Liver (tissue), 3 donors: ENCODE data around the gene SEC31B.

ENCODE experiments used
- ATF3 ChIP-seq: IDR thresholded peaks from 2 replicates; pipeline ENCODE4 v1.6.1; 2016; ENCODE audit warnings: antibody characterized with exemption
- GABPA ChIP-seq, 2 donors: IDR thresholded peaks in 1 of 2; conservative IDR thresholded peaks in 1 of 2; 2 replicates each; pipeline ENCODE4 v1.6.1; 2016; ENCODE audit warnings: antibody characterized with exemption in 2 of 2, mild to moderate bottlenecking in 1 of 2, moderate library complexity in 1 of 2
- REST ChIP-seq: IDR thresholded peaks from 2 replicates; pipeline ENCODE4 v1.6.1; 2016; ENCODE audit warnings: antibody characterized with exemption, mild to moderate bottlenecking
- TF ChIP-seq, protein P1 (sequence below): fragments of 150-350 bp; IDR thresholded peaks from 2 replicates; pipeline ENCODE4 v1.5.1; 2017; ENCODE audit warnings: improper control_type of control experiment, low read depth, low read length; ENCODE audit not compliant: missing input control
- TF ChIP-seq, protein P2 (sequence below): IDR thresholded peaks from 2 replicates; pipeline ENCODE4 v1.6.1; 2016; ENCODE audit warnings: antibody characterized with exemption
- donor health status: healthy.
- donor health status: healthy.

DNA sequence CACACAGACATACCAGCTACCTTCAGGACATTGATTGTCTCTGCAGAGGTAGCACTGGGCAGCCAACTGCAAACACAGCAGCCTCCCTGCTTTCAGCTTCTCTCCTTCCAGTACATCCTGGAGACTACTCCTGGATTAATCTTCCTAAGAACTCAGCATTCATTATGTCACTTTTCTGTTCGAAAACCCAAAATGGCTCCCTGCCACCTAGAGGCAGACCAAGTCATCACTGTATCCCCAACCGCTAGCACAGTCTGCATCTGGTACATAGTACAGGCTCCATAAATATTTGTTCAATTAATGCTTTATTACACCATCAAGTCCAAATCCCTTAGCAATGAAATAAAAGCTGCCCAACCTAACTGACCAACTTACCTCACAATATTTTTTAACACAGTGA, 5.0 kb upstream of the SEC31B start:
- TF ChIP-seq GABPA (IDR thresholded peaks at IDR 0.05 in 1 of 2, conservative IDR thresholded peaks at IDR 0.05 in 1 of 2), result no peak
- TF ChIP-seq ATF3, result no peak
- no peak for TF ChIP-seq REST
- TF ChIP-seq, protein P1, sequence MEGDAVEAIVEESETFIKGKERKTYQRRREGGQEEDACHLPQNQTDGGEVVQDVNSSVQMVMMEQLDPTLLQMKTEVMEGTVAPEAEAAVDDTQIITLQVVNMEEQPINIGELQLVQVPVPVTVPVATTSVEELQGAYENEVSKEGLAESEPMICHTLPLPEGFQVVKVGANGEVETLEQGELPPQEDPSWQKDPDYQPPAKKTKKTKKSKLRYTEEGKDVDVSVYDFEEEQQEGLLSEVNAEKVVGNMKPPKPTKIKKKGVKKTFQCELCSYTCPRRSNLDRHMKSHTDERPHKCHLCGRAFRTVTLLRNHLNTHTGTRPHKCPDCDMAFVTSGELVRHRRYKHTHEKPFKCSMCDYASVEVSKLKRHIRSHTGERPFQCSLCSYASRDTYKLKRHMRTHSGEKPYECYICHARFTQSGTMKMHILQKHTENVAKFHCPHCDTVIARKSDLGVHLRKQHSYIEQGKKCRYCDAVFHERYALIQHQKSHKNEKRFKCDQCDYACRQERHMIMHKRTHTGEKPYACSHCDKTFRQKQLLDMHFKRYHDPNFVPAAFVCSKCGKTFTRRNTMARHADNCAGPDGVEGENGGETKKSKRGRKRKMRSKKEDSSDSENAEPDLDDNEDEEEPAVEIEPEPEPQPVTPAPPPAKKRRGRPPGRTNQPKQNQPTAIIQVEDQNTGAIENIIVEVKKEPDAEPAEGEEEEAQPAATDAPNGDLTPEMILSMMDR, result no peak
- TF ChIP-seq, protein P2, sequence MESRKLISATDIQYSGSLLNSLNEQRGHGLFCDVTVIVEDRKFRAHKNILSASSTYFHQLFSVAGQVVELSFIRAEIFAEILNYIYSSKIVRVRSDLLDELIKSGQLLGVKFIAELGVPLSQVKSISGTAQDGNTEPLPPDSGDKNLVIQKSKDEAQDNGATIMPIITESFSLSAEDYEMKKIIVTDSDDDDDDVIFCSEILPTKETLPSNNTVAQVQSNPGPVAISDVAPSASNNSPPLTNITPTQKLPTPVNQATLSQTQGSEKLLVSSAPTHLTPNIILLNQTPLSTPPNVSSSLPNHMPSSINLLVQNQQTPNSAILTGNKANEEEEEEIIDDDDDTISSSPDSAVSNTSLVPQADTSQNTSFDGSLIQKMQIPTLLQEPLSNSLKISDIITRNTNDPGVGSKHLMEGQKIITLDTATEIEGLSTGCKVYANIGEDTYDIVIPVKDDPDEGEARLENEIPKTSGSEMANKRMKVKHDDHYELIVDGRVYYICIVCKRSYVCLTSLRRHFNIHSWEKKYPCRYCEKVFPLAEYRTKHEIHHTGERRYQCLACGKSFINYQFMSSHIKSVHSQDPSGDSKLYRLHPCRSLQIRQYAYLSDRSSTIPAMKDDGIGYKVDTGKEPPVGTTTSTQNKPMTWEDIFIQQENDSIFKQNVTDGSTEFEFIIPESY, result no peak
